NCI-H446 (cell line): ENCODE measurements around the gene GDF11.

ENCODE experiments used
- DNase-seq, 2 experiments: peaks; one replicate each; lab custom pipeline; 2025; lab: John Stamatoyannopoulos, UW

The GDF11 gene

GRCh38 chr12:55707219-55707671 is 35.7 kb upstream of the GDF11 start:
- DNase-seq, result no peak

GRCh38 chr12:55707841-55708694 is 34.9 kb upstream of the GDF11 start, which contains the start of gene ITGA7:
TSS of gene ITGA7 (minus strand) at chr12:55707904. CDS start at chr12:55707682, 222 bp downstream.
- peak in 1 of 2 experiments; percentile 77 for DNase-seq

- DNase-seq, result no peak
Measured at GRCh38 chr12:55708695-55709233, 34.2 kb upstream of the GDF11 start.

GRCh38 chr12:55711786-55712553 is 31.0 kb upstream of the GDF11 start:
- DNase-seq, result peak in 1 of 2 experiments; percentile 63

GRCh38 chr12:55712700-55713415 is 30.1 kb upstream of the GDF11 start:
- peak; percentile 43 to 53 for DNase-seq

- DNase-seq, result no peak
Measured at GRCh38 chr12:55713721-55714120, 29.2 kb upstream of the GDF11 start.

GRCh38 chr12:55715169-55715764 is 27.7 kb upstream of the GDF11 start:
- DNase-seq, result no peak

- peak; percentile 96 to 98 for DNase-seq
Measured at GRCh38 chr12:55715833-55716581, 26.9 kb upstream of the GDF11 start, which contains the start of gene BLOC1S1. TSS of gene BLOC1S1 (plus strand) at chr12:55716046. CDS start at chr12:55716052, 6 bp downstream.

GRCh38 chr12:55716582-55716957 is 26.4 kb upstream of the GDF11 start:
- DNase-seq, result no peak

- DNase-seq, result peak; percentile 84 to 95
Measured at GRCh38 chr12:55717011-55718007, 25.6 kb upstream of the GDF11 start.

GRCh38 chr12:55718015-55718414 is 24.9 kb upstream of the GDF11 start:
- DNase-seq, result no peak

GRCh38 chr12:55718624-55719275 is 24.2 kb upstream of the GDF11 start:
- no peak for DNase-seq

GRCh38 chr12:55719371-55719770 is 23.6 kb upstream of the GDF11 start:
- DNase-seq, result no peak

GRCh38 chr12:55720071-55720564 is 22.8 kb upstream of the GDF11 start, which contains the start of gene RDH5:
TSS of gene RDH5 (plus strand) at chr12:55720393. CDS start at chr12:55721185, 792 bp downstream.
- peak; percentile 58 to 91 for DNase-seq

GRCh38 chr12:55720894-55721444 is 22.0 kb upstream of the GDF11 start:
- peak; percentile 75 to 93 for DNase-seq

GRCh38 chr12:55721601-55722213 is 21.2 kb upstream of the GDF11 start:
- DNase-seq, result no peak

- DNase-seq, result no peak
Measured at GRCh38 chr12:55722948-55723347, 20.0 kb upstream of the GDF11 start.
